Small intestine (tissue), 7 donors: ENCODE results near the gene RNF169. TPM values are rescaled to one million over a fixed set of nuclear protein-coding genes. Genes with fewer than 3 reads are reported as not detected.

Source experiments
- DNase-seq, 2 donors: peaks; one replicate each; pipeline versions ENCODE4 v3.0.0 to v3.0.0-alpha.2; 2013
- FAIRE-seq: peaks from 2 replicates; lab custom pipeline; 2012; peaks lifted over from hg19 to GRCh38; lab: Jason Lieb, UNC
- H3K27ac ChIP-seq, 3 donors: one replicate each; pipeline ENCODE4 v1.5.1; 2013; ENCODE audit warnings: low read length in 2 of 3, mild to moderate bottlenecking in 2 of 3, control low read depth in 1 of 3, inconsistent platforms in 1 of 3, low read depth in 1 of 3, moderate library complexity in 1 of 3
- H3K27me3 ChIP-seq, 3 donors: one replicate each; pipeline ENCODE4 v1.6.1; 2013; ENCODE audit warnings: low read length in 3 of 3, inconsistent platforms in 1 of 3; ENCODE audit not compliant: control insufficient read depth in 3 of 3, insufficient read depth in 3 of 3
- H3K36me3 ChIP-seq, 3 donors: one replicate each; pipeline ENCODE4 v1.6.1; 2013; ENCODE audit warnings: low read length in 3 of 3, inconsistent platforms in 1 of 3, low read depth in 1 of 3, mild to moderate bottlenecking in 1 of 3, moderate library complexity in 1 of 3; ENCODE audit not compliant: control insufficient read depth in 3 of 3, insufficient read depth in 2 of 3
- H3K4me1 ChIP-seq, 3 donors: one replicate each; pipeline ENCODE4 v1.6.1; 2013; ENCODE audit warnings: low read length in 2 of 3, inconsistent platforms in 1 of 3, low read depth in 1 of 3, mild to moderate bottlenecking in 1 of 3, moderate library complexity in 1 of 3; ENCODE audit not compliant: control insufficient read depth in 3 of 3, insufficient read depth in 2 of 3
- H3K4me3 ChIP-seq, 3 donors: one replicate each; pipeline ENCODE4 v1.5.1; 2013; ENCODE audit warnings: low read length in 3 of 3, control low read depth in 1 of 3, inconsistent platforms in 1 of 3, low read depth in 1 of 3, mild to moderate bottlenecking in 1 of 3, moderate library complexity in 1 of 3
- H3K9me3 ChIP-seq, 2 donors: one replicate each; pipeline ENCODE4 v1.6.1; 2013; ENCODE audit warnings: low read depth in 1 of 2, low read length in 1 of 2; ENCODE audit not compliant: control insufficient read depth in 2 of 2, insufficient read depth in 1 of 2
- WGBS, 3 donors: extraction: QIAGEN DNeasy Blood & Tissue Kit; methylation state at CpG; one replicate each; pipeline ENCODE4 v1.1.7; 2013; 5-methylcytosine and 5-hydroxymethylcytosine counted together
- polyA plus RNA-seq, 4 donors: library from polyadenylated mRNA; stranded (reverse) in 3 of 4; unstranded in 1 of 4; fragments of 200-250 nt in 3 of 4; fragments of 120-200 nt in 1 of 4; gene quantifications; one replicate each; pipeline versions ENCODE4 v1.2.1 to v1.2.3, GENCODE V29; 2013
- donor health status: healthy with polysubstance abuse.
- donor health status: control.
- donor health status: control.
- donor health status: Bipolar disorder and iron deficiency.
- donor health status: healthy.

RNF169 gene
- polyA plus RNA-seq, 4 donors: 1.4 to 11.4 (median 2.9) TPM

GRCh38 chr11:74707602-74708510 is 40.8 kb upstream of the RNF169 start:
- Histone ChIP-seq H3K27ac (peak overlapping the region in 1 of 3 donors; percentile 50), H3K4me1 (peaks cover 0 to 26% (median 0%) of the 10 kb centered on the region in 3 donors), H3K4me3 (no peak overlapping the region), H3K9me3 (no peaks in the 10 kb centered on the region), H3K27me3 (no peaks in the 10 kb centered on the region), H3K36me3 (no peaks in the 10 kb centered on the region)
- WGBS, 3 donors: 67 to 72% (median 70%) methylated on average over 10 of the region's 10 CpGs
- DNase-seq (peak in 1 of 2 donors; percentile 70), FAIRE-seq (no peak)

DNA sequence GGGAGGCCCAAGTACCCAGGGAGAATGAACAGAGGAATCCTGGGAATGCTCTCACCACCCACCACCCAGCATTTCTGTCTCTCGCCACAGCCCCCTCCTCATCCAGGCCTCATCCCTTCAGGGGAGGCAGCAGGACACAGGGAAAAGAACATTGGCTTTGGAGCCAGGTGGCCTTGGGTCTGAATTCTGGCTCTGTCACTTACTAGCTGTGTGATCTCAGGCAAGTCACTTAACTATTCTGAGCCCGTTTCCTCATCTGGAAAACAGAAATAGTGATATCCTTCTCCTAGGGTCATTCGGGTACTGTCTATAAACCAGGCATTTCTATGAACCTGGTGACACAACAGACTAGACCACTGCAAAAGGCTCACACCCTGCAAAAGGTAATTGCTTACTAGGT is 39.5 kb upstream of the RNF169 start:
- H3K27ac ChIP-seq: no peak overlapping the region
- no peak overlapping the region for H3K4me3 ChIP-seq
- no peaks in the 10 kb centered on the region for H3K9me3 ChIP-seq
- H3K27me3 ChIP-seq: no peaks in the 10 kb centered on the region
- H3K36me3 ChIP-seq: no peaks in the 10 kb centered on the region
- H3K4me1 ChIP-seq: peaks cover 0 to 26% (median 0%) of the 10 kb centered on the region in 3 donors
- FAIRE-seq: no peak
- WGBS, 3 donors: 65 to 87% (median 65%) methylated on average over 3 of the region's 3 CpGs
- DNase-seq: no peak

DNA sequence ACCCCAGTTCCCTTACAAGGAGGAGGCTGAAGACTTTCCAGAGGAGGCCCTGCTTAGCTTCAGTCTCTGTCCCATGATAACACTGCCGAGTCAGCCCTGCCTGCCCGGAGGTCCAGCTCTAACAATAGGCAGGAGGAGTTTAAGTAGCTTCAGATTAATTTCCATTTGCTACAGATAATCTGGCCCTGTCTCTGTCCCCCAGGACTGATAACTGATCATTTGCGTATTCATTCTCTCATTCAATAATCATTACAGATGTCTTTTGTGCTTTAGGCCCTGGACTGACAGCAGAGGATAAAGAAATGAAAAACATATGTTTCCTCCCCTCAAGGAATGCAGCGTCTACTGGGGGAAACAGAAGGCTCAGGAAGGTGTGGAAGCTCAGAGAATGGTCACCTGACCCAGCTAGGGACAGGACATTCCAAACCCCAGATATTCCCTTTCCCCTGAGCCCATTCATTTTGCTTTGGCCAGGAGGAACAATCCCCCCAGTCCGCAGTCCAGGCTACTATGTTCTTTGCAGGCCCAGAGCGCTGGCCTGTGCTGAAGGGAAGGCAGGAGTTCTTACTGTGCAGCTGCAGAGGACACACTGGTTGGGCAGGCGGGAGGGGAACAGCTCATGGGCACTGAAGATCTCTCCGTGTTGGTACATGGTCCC is 38.2 kb upstream of the RNF169 start:
- no peaks in the 10 kb centered on the region for H3K9me3 ChIP-seq
- no peaks in the 10 kb centered on the region for H3K27me3 ChIP-seq
- FAIRE-seq: no peak
- H3K36me3 ChIP-seq: no peaks in the 10 kb centered on the region
- 64 to 73% (median 69%) methylated on average over 8 of the region's 8 CpGs for WGBS, 3 donors
- peaks cover 0 to 26% (median 0%) of the 10 kb centered on the region in 3 donors for H3K4me1 ChIP-seq
- peak in 1 of 2 donors; percentile 52 for DNase-seq
- H3K27ac ChIP-seq: peak overlapping the region in 1 of 3 donors; percentile 16
- no peak overlapping the region for H3K4me3 ChIP-seq

DNA sequence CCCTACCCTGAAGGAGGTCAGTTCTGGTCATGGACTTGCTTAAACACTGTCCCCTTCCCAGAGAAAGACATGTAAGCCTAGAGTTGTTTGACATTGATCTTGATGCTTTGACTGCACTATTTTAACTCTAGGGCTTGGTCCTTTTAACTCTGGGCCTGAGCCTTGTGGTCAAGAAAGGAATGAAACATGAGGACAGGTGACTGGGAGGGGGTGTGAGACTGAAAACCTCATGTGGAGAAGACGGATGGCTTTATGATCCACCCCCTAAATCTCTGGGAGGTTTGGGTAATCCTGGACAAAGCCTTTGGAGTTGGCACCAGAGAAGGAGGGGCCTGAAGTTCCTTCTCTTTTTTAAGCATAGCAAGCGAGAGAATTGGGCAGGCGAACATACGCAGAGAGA is 35.0 kb upstream of the RNF169 start:
- no peaks in the 10 kb centered on the region for H3K27me3 ChIP-seq
- no peaks in the 10 kb centered on the region for H3K36me3 ChIP-seq
- 68 to 81% (median 71%) methylated on average over 1 to 4 of the region's 4 CpGs for WGBS, 3 donors
- H3K27ac ChIP-seq: no peak overlapping the region
- FAIRE-seq (no peak), DNase-seq (no peak)
- H3K4me3 ChIP-seq: no peak overlapping the region
- peaks cover 0 to 21% (median 0%) of the 10 kb centered on the region in 3 donors for H3K4me1 ChIP-seq
- no peaks in the 10 kb centered on the region for H3K9me3 ChIP-seq

DNA sequence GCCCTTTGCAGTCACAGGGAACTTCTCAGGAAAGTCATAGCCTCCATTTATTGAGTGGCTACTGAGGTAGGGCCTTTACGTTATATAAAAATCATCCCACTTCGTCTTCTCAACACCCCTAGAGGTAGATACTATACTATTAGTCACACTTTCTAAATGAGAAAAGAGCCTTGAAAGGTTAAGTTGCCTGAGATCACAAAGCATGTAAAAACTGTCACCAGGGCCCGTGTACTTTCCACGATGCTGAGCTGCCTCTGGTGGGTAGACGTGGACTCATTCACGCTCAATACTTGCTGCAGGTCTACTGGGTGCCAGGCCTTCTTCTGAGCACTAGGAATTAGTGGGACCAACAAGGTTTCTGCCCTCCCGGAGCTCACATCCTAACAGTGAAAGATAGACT is 33.7 kb upstream of the RNF169 start:
- Histone ChIP-seq H3K27ac (no peak overlapping the region), H3K9me3 (no peaks in the 10 kb centered on the region), H3K4me1 (peaks cover 0 to 17% (median 0%) of the 10 kb centered on the region in 3 donors), H3K27me3 (no peaks in the 10 kb centered on the region), H3K36me3 (no peaks in the 10 kb centered on the region), H3K4me3 (no peak overlapping the region)
- FAIRE-seq (no peak), DNase-seq (no peak)
- WGBS, 3 donors: 75 to 85% (median 83%) methylated on average over 7 of the region's 7 CpGs

GRCh38 chr11:74717221-74717969 is 31.3 kb upstream of the RNF169 start:
- 67 to 87% (median 79%) methylated on average over 5 of the region's 5 CpGs for WGBS, 3 donors
- FAIRE-seq: no peak
- peak overlapping the region in 2 of 3 donors; percentile 45 to 66 for H3K27ac ChIP-seq

GRCh38 chr11:74719011-74719410 is 29.6 kb upstream of the RNF169 start:
- DNase-seq: no peak

More at GRCh38 chr11:74717221-74717969, 31.3 kb upstream of the RNF169 start:
- H3K4me1 ChIP-seq: peaks cover 0 to 23% (median 0%) of the 10 kb centered on the region in 3 donors
- no peaks in the 10 kb centered on the region for H3K27me3 ChIP-seq
- H3K4me3 ChIP-seq: no peak overlapping the region
- DNase-seq: peak in 1 of 2 donors; percentile 57
- no peaks in the 10 kb centered on the region for H3K36me3 ChIP-seq
- H3K9me3 ChIP-seq: no peaks in the 10 kb centered on the region

More at GRCh38 chr11:74719011-74719410, 29.6 kb upstream of the RNF169 start:
- no peaks in the 10 kb centered on the region for H3K27me3 ChIP-seq
- peak overlapping the region in 1 of 3 donors; percentile 23 for H3K27ac ChIP-seq
- no peaks in the 10 kb centered on the region for H3K36me3 ChIP-seq
- 81 to 85% (median 85%) methylated on average over 5 of the region's 5 CpGs for WGBS, 3 donors
- no peaks in the 10 kb centered on the region for H3K9me3 ChIP-seq
- FAIRE-seq: no peak
- no peak overlapping the region for H3K4me3 ChIP-seq
- H3K4me1 ChIP-seq: peaks cover 0 to 23% (median 0%) of the 10 kb centered on the region in 3 donors
